Ascending aorta (tissue), 2 donors: ENCODE results near the gene KDM3B. TPM values are rescaled to one million over a fixed set of nuclear protein-coding genes. Genes with fewer than 3 reads are reported as not detected.

Experiments used
- DNase-seq, 2 donors: peaks; one replicate each; pipeline ENCODE4 v3.0.0-alpha.2; 2019; ENCODE audit warnings: low spot score in 2 of 2
- H3K27ac ChIP-seq, 2 donors: fragments of 200-600 bp; sonication (generic); one replicate each; pipeline ENCODE4 v1.5.1; 2016 to 2017; ENCODE audit warnings: mild to moderate bottlenecking in 1 of 2
- H3K27me3 ChIP-seq: fragments of 200-600 bp; sonication (generic); one replicate; pipeline ENCODE4 v1.5.1; 2017
- H3K36me3 ChIP-seq, 2 donors: fragments of 200-600 bp; sonication (generic); one replicate each; pipeline ENCODE4 v1.5.1; 2016
- H3K4me1 ChIP-seq, 2 donors: fragments of 200-600 bp; sonication (generic); one replicate each; pipeline ENCODE4 v1.5.1; 2016 to 2017; ENCODE audit warnings: mild to moderate bottlenecking in 1 of 2
- H3K4me3 ChIP-seq, 2 donors: fragments of 200-600 bp; sonication (generic); one replicate each; pipeline ENCODE4 v1.5.1; 2016 to 2017; ENCODE audit warnings: mild to moderate bottlenecking in 1 of 2
- H3K9me3 ChIP-seq, 2 donors: fragments of 200-600 bp; sonication (generic); one replicate each; pipeline ENCODE4 v1.5.1; 2016
- intact Hi-C: fragments of 100-400 bp; cut with DNase I; formaldehyde crosslinking; loops from one replicate; pipeline ENCODE4 v1.15.1; 2023
- total RNA-seq: library from RNA; depleted of rRNA; stranded (reverse); fragments of >200 nt; gene quantifications from one replicate; pipeline ENCODE4 v1.1.0, GENCODE V29; 2016
- TF ChIP-seq, protein P1 (sequence below), 3 experiments: fragments of 200-600 bp in 2 of 3; fragments of 450-650 bp in 1 of 3; sonication (generic) in 2 of 3; IDR thresholded peaks; one replicate each; pipeline ENCODE4 v1.5.1; 2016 to 2019; ENCODE audit warnings: antibody characterized with exemption in 3 of 3, mild to moderate bottlenecking in 1 of 3, moderate library complexity in 1 of 3

KDM3B gene
- total RNA-seq, 1 donor from 2014 or later = 33.4 TPM

DNA sequence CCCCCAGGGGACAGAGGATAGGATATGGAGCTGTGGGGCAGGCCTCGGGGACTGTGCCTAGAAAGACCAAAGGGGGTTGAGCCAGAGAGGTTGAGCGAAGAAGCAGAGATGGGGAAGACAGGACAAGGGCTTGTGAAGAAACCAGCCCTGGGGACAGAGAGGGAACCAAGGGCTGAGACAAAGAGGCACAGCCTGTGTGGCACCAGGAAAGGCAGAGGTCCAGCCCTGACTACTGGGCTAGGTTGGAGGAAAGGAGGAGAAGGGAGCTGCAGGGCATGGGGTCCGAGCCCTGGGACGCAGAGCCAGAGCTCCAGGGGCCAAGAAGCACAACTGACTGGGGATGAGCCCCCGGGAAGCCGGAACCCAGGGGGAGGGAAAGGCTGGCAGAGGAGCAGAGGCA is 95.6 kb downstream of the KDM3B start:
- H3K27me3 ChIP-seq = no peaks in the 10 kb centered on the region
- intact Hi-C loops = no loop called here
- peaks cover 0 to 11% of the 10 kb centered on the region in 2 donors for H3K4me1 ChIP-seq
- no peaks in the 10 kb centered on the region for H3K36me3 ChIP-seq
- no peak overlapping the region for H3K27ac ChIP-seq
- no peaks in the 10 kb centered on the region for H3K9me3 ChIP-seq
- DNase-seq = no peak
- TF ChIP-seq, protein P1, sequence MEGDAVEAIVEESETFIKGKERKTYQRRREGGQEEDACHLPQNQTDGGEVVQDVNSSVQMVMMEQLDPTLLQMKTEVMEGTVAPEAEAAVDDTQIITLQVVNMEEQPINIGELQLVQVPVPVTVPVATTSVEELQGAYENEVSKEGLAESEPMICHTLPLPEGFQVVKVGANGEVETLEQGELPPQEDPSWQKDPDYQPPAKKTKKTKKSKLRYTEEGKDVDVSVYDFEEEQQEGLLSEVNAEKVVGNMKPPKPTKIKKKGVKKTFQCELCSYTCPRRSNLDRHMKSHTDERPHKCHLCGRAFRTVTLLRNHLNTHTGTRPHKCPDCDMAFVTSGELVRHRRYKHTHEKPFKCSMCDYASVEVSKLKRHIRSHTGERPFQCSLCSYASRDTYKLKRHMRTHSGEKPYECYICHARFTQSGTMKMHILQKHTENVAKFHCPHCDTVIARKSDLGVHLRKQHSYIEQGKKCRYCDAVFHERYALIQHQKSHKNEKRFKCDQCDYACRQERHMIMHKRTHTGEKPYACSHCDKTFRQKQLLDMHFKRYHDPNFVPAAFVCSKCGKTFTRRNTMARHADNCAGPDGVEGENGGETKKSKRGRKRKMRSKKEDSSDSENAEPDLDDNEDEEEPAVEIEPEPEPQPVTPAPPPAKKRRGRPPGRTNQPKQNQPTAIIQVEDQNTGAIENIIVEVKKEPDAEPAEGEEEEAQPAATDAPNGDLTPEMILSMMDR (IDR thresholded peaks at IDR 0.05) = no peak
- H3K4me3 ChIP-seq = no peak overlapping the region

DNA sequence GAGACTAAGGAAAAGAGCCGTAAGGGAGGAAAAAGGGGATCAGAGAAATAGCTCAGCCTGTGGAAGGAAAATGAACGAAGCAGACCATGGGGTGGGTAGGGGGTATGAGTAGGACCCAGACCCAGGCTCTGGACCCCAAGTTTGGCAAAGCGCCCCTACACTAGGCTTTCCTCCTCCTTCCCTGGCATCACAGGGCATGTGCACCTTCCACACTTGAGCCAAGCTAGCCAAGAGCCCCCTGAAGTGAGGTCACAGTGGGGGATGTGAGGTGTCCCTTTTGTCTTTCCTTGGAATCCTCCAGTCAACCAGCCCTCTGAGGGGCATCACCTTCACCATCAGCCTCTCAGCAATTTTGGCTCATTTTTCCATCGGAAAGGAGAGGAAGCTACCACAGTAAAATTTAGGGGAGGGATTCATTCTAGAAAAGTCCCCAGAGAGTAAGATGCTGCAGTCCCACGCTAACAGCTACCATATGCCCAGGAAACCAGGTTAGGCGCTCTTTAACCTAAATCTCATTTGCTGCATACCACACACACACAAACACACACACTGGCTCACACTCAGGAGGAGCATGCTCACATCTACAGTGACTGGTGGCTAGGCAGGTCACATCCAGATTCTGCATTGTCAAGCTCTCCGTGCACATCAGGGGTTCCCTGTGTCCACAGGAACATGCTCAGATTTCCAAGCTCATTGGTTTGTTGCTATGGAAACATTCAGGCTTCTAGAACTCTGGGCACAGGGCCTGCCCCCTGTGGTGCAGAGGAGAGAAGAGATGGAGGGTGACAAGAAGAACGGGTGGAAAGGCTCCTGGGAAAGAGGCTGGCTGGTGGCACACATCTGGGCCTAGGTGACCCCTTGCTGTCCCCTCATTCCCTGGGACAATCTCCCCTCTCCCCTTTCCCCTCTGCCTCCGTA is 96.3 kb downstream of the KDM3B start:
- intact Hi-C loops = no loop called here
- Histone ChIP-seq H3K4me1 (peaks cover 0 to 11% of the 10 kb centered on the region in 2 donors), H3K9me3 (no peaks in the 10 kb centered on the region), H3K4me3 (no peak overlapping the region), H3K27ac (no peak overlapping the region), H3K27me3 (no peaks in the 10 kb centered on the region), H3K36me3 (no peaks in the 10 kb centered on the region)
- no peak for DNase-seq
- TF ChIP-seq, protein P1 (IDR thresholded peaks at IDR 0.05) = no peak

DNA sequence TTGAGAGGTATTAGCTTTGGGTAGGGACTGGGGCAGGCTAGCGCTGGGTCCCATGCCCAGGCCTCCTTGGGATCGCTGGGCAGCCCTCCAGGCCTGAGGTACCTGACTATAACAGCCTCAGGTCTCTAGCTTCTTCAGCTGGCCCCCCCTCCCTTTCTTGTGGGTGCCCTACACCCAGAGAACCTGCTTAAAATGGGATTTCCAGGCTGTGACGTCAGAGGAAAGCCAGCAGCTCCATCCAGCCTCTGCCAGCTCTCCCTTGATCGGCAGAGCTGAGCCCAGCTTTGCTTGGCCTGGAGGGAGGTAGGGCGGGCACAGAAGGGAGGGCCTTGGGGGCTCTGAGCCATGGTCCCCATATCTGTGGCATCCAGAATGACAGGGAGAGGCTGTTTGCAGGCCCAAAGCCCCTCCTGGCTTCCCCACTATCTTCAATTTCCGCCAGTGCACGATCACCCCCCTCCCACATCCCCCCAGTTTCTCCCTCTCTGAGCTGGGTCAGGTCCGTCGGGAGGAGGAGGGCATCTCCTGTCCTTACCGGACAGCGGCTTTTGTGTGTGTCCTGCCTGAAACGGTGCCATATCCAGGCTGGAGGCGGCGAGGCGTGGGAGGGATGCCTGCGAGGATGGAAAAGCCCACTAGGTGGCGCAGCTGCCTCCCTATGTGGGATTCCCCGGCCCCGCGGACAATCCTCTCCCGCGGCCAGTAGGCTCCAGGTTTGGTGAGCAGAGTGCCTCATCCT is 97.2 kb downstream of the KDM3B start:
- H3K27me3 ChIP-seq = no peaks in the 10 kb centered on the region
- intact Hi-C loops = loop anchor here (1.0 kb wide), 1 partner anchor 54 kb away; no protein-coding TSS in a partner anchor
- TF ChIP-seq, protein P1 (IDR thresholded peaks at IDR 0.05) = peak; percentile 92 to 96 (median 96)
- H3K4me3 ChIP-seq = peak overlapping the region in 1 of 2 donors; percentile 47
- DNase-seq = peak; percentile 41 to 94
- H3K27ac ChIP-seq = no peak overlapping the region
- no peaks in the 10 kb centered on the region for H3K9me3 ChIP-seq
- H3K36me3 ChIP-seq = no peaks in the 10 kb centered on the region
- peaks cover 0 to 11% of the 10 kb centered on the region in 2 donors for H3K4me1 ChIP-seq

DNA sequence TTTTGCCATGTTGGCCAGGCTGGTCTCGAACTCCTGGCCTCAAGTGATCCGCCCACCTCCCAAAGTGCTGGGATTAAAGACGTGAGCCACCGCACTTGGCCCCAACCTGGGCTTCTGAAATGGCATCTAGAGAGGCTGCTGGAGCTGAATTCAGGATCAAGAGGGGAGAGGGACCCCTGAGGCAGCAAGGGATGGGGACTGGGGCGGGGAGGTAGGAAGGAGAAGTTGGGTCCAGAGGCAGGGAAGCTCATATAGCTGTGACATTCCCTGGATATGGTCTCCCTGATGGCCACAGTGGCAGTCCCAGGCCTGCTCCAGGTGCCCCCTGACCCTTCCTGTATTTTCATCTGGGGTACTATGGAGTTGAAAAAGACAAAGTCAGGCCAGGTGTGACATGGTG is 98.5 kb downstream of the KDM3B start:
- no peak overlapping the region for H3K4me3 ChIP-seq
- TF ChIP-seq, protein P1 (IDR thresholded peaks at IDR 0.05) = no peak
- H3K4me1 ChIP-seq = peaks cover 0 to 11% of the 10 kb centered on the region in 2 donors
- DNase-seq = no peak
- H3K27me3 ChIP-seq = no peaks in the 10 kb centered on the region
- no peak overlapping the region for H3K27ac ChIP-seq
- H3K9me3 ChIP-seq = no peaks in the 10 kb centered on the region
- H3K36me3 ChIP-seq = no peaks in the 10 kb centered on the region
- intact Hi-C loops = loop anchor here (1.0 kb wide), 1 partner anchor 52 kb away; no protein-coding TSS in a partner anchor

DNA sequence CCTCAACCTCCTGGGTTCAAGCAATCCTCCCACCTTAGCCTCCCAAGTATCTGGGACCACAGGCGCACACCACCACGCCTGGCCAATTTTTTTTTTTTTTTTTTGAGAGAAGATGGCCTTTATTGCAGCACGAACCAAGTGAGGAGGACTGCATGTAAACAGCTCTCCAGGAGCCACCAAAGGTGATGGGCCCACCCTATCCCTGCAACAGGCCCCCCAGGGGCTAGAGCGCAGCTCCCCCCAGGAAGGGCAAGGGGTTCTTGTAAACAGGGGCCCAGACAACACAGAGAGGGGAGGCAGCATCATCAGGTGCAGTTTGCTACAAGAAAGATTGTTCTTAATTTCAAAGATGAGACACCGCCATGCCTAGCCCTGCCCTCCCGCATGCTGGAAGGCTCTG is 100.2 kb downstream of the KDM3B start:
- Histone ChIP-seq H3K27me3 (no peaks in the 10 kb centered on the region), H3K4me3 (no peak overlapping the region), H3K27ac (no peak overlapping the region), H3K36me3 (no peaks in the 10 kb centered on the region), H3K9me3 (no peaks in the 10 kb centered on the region), H3K4me1 (peaks cover under 1 to 11% of the 10 kb centered on the region in 2 donors)
- intact Hi-C loops = no loop called here
- TF ChIP-seq, protein P1 (IDR thresholded peaks at IDR 0.05) = no peak
- no peak for DNase-seq
